ENCODE measurements around the gene ERC1. TPM values are rescaled to one million over a fixed set of nuclear protein-coding genes. Genes with fewer than 3 reads are reported as not detected.

ERC1 gene
- total RNA-seq, 2 experiments from 2014 or later: 24.7 to 31.9 TPM

- ChIA-PET POLR2A (no interaction called here), CTCF (no interaction called here)
- Mint-ChIP-seq H3K4me1 (no peaks in the 10 kb centered on the region), H3K4me3 (no peak overlapping the region), H3K9me3 (ENCODE audit: low read depth) (no peaks in the 10 kb centered on the region), H3K27ac (no peak overlapping the region), H3K27me3 (no peaks in the 10 kb centered on the region), H3K36me3 (ENCODE audit: low read depth) (peaks cover 3% of the 10 kb centered on the region)
- DNase-seq (no peak), ATAC-seq (no peak)
- intact Hi-C loops (cut with DNase I, micrococcal nuclease): no loop called here
These were observed 468.3 kb downstream of the ERC1 start for GRCh38 chr12:1459339-1459738.

- Mint-ChIP-seq H3K9me3 (ENCODE audit: low read depth) (no peaks in the 10 kb centered on the region), H3K27ac (no peak overlapping the region), H3K4me1 (no peaks in the 10 kb centered on the region), H3K4me3 (no peak overlapping the region), H3K36me3 (ENCODE audit: low read depth) (peaks cover 7% of the 10 kb centered on the region), H3K27me3 (no peaks in the 10 kb centered on the region)
- intact Hi-C loops (cut with DNase I, micrococcal nuclease): no loop called here
- ATAC-seq: no peak
- no peak for DNase-seq
- ChIA-PET POLR2A (no interaction called here), CTCF (no interaction called here)
These were observed 472.3 kb downstream of the ERC1 start for GRCh38 chr12:1463073-1463905.

GRCh38 chr12:1464925-1465324, 473.9 kb downstream of the ERC1 start:
- Mint-ChIP-seq H3K4me1 (no peaks in the 10 kb centered on the region), H3K27ac (no peak overlapping the region), H3K4me3 (no peak overlapping the region), H3K9me3 (ENCODE audit: low read depth) (no peaks in the 10 kb centered on the region), H3K27me3 (no peaks in the 10 kb centered on the region), H3K36me3 (ENCODE audit: low read depth) (peaks cover 7% of the 10 kb centered on the region)
- no peak for ATAC-seq
- intact Hi-C loops (cut with DNase I, micrococcal nuclease): no loop called here
- no peak for DNase-seq
- POLR2A ChIA-PET: no interaction called here
- CTCF ChIA-PET: interaction anchor here (0.9 to 1.0 kb wide), 2 partner anchors 118 to 347 kb away, joined by 3 to 4 read pairs; no protein-coding TSS in a partner anchor

DNA sequence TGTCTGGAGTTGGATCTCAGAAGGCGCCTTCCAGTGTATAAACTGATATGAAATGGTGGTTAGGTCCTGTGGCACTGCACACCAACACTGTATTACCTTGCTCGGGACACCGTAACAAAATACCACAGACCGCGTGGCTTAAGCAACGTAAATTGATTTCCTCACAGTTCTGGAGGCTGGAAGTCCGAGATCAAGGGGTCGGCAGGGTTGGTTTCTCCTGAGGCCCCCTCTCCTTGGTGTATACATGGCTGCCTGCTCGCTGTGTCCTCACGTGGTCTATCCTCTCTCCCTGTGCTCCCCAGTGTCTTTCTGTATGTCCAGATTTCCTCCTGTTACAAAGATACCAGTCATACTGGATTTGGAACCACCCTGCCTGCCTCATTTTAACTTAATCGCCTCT, 475.0 kb downstream of the ERC1 start:
- ATAC-seq (no peak), DNase-seq (no peak)
- CTCF ChIA-PET: no interaction called here
- H3K27ac Mint-ChIP-seq: no peak overlapping the region
- intact Hi-C loops (cut with DNase I, micrococcal nuclease): no loop called here
- POLR2A ChIA-PET: no interaction called here
- H3K27me3 Mint-ChIP-seq: no peaks in the 10 kb centered on the region
- H3K36me3 Mint-ChIP-seq (ENCODE audit: low read depth): peaks cover 4% of the 10 kb centered on the region
- no peak overlapping the region for H3K4me3 Mint-ChIP-seq
- H3K9me3 Mint-ChIP-seq (ENCODE audit: low read depth): no peaks in the 10 kb centered on the region
- no peaks in the 10 kb centered on the region for H3K4me1 Mint-ChIP-seq

- H3K4me3 Mint-ChIP-seq: no peak overlapping the region
- DNase-seq (no peak), ATAC-seq (no peak)
- peaks cover 4% of the 10 kb centered on the region for H3K36me3 Mint-ChIP-seq (ENCODE audit: low read depth)
- H3K4me1 Mint-ChIP-seq: no peaks in the 10 kb centered on the region
- ChIA-PET POLR2A (no interaction called here), CTCF (no interaction called here)
- no peaks in the 10 kb centered on the region for H3K27me3 Mint-ChIP-seq
- no peak overlapping the region for H3K27ac Mint-ChIP-seq
- no peaks in the 10 kb centered on the region for H3K9me3 Mint-ChIP-seq (ENCODE audit: low read depth)
- intact Hi-C loops (cut with DNase I, micrococcal nuclease): no loop called here
These were observed 475.6 kb downstream of the ERC1 start for GRCh38 chr12:1466481-1467154.

DNA sequence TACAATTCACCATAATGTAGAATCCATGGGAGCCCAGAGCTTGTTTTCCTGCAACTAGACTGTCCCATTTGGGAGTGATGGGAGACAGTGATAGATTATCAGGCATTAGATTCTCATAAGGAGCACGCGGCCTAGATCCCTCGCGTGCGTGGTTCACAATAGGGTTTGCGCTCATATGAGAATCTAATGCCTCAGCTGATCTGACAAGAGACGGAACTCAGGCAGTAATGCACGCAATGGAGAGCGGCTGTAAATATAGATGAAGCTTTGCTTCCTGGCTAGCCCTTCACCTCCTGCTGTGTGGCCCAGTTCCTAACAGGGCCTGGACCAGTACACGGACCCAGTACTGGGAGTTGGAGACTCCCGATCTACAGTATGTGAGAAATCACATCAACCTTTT, 476.7 kb downstream of the ERC1 start:
- H3K27me3 Mint-ChIP-seq: no peaks in the 10 kb centered on the region
- CTCF ChIA-PET: interaction anchor here (1.0 kb wide), 1 partner anchor 115 kb away, joined by 3 read pairs; no protein-coding TSS in a partner anchor
- intact Hi-C loops (cut with DNase I, micrococcal nuclease): no loop called here
- no peak for ATAC-seq
- POLR2A ChIA-PET: no interaction called here
- peaks cover 4% of the 10 kb centered on the region for H3K36me3 Mint-ChIP-seq (ENCODE audit: low read depth)
- no peak overlapping the region for H3K27ac Mint-ChIP-seq
- peaks cover 2% of the 10 kb centered on the region for H3K4me1 Mint-ChIP-seq
- DNase-seq: no peak
- H3K9me3 Mint-ChIP-seq (ENCODE audit: low read depth): no peaks in the 10 kb centered on the region
- H3K4me3 Mint-ChIP-seq: no peak overlapping the region

GRCh38 chr12:1469070-1469469, 478.0 kb downstream of the ERC1 start:
- Mint-ChIP-seq H3K4me3 (no peak overlapping the region), H3K4me1 (peaks cover 2% of the 10 kb centered on the region), H3K9me3 (ENCODE audit: low read depth) (no peaks in the 10 kb centered on the region), H3K36me3 (ENCODE audit: low read depth) (peaks cover 4% of the 10 kb centered on the region), H3K27me3 (no peaks in the 10 kb centered on the region), H3K27ac (no peak overlapping the region)
- DNase-seq (no peak), ATAC-seq (no peak)
- intact Hi-C loops (cut with DNase I, micrococcal nuclease): no loop called here
- CTCF ChIA-PET: interaction anchor here (1.5 kb wide), 1 partner anchor 11 kb away, joined by 4 read pairs; no protein-coding TSS in a partner anchor
- POLR2A ChIA-PET: no interaction called here

DNA sequence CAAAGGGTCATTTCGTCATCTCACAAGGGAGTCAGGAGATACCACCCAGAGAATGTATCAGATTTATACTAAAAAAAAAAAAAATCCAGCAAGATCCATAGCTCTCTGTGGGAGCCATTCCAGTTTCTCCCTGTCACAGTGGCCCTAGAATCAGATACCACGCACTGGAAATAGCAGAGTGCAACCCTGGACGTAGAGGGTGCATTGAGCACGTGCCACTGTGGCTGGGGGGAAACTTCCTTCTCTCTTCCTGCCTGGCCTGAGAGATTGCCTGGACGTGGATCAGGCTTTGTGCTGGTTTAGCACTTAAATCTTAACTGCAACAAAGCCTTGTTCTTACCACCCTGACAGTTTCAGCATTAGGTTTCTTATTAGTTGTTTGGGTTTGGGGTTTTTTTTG, 479.0 kb downstream of the ERC1 start:
- H3K9me3 Mint-ChIP-seq (ENCODE audit: low read depth): no peaks in the 10 kb centered on the region
- H3K4me1 Mint-ChIP-seq: peaks cover 2% of the 10 kb centered on the region
- H3K27ac Mint-ChIP-seq: no peak overlapping the region
- no peak for ATAC-seq
- no peak for DNase-seq
- ChIA-PET CTCF (interaction anchor here (0.6 kb wide), 1 partner anchor 350 kb away, joined by 4 read pairs; no protein-coding TSS in a partner anchor), POLR2A (no interaction called here)
- no peaks in the 10 kb centered on the region for H3K27me3 Mint-ChIP-seq
- no peak overlapping the region for H3K4me3 Mint-ChIP-seq
- peaks cover 2% of the 10 kb centered on the region for H3K36me3 Mint-ChIP-seq (ENCODE audit: low read depth)
- intact Hi-C loops (cut with DNase I, micrococcal nuclease): no loop called here

- DNase-seq: no peak
- H3K9me3 Mint-ChIP-seq (ENCODE audit: low read depth): no peaks in the 10 kb centered on the region
- CTCF ChIA-PET: interaction anchor here (1.6 kb wide), 1 partner anchor 112 kb away, joined by 6 read pairs; no protein-coding TSS in a partner anchor
- H3K27me3 Mint-ChIP-seq: no peaks in the 10 kb centered on the region
- POLR2A ChIA-PET: no interaction called here
- H3K27ac Mint-ChIP-seq: no peak overlapping the region
- no peak overlapping the region for H3K4me3 Mint-ChIP-seq
- H3K4me1 Mint-ChIP-seq: peaks cover 2% of the 10 kb centered on the region
- H3K36me3 Mint-ChIP-seq (ENCODE audit: low read depth): no peaks in the 10 kb centered on the region
- ATAC-seq: no peak
- intact Hi-C loops (cut with DNase I, micrococcal nuclease): no loop called here
These were observed 480.2 kb downstream of the ERC1 start for GRCh38 chr12:1471224-1471623.

DNA sequence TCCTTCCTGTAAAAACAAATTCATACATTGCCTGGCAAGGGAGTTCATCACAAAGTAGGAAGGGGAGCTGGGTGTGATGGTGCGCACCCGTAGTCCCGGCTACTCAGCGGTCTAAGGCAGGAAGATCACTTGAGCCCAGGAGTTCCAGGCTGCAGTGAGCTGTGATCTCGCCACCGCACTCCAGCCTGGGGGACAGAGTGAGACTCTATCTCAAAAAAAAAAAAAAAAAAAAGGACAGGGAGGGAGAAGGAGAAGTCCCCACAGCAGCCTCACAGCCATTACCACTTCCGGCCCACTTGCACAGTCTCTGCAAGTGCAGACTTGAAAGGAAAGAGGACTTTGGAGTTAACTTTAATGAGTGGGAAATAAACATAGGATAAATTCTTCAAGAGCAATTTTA, 482.4 kb downstream of the ERC1 start:
- intact Hi-C loops (cut with DNase I, micrococcal nuclease): no loop called here
- no peak overlapping the region for H3K4me3 Mint-ChIP-seq
- no peaks in the 10 kb centered on the region for H3K9me3 Mint-ChIP-seq (ENCODE audit: low read depth)
- DNase-seq (peak; percentile 63), ATAC-seq (peak; percentile 67)
- ChIA-PET POLR2A (no interaction called here), CTCF (no interaction called here)
- H3K27ac Mint-ChIP-seq: peak overlapping the region; percentile 39
- H3K4me1 Mint-ChIP-seq: peaks cover 2% of the 10 kb centered on the region
- no peaks in the 10 kb centered on the region for H3K27me3 Mint-ChIP-seq
- H3K36me3 Mint-ChIP-seq (ENCODE audit: low read depth): no peaks in the 10 kb centered on the region

DNA sequence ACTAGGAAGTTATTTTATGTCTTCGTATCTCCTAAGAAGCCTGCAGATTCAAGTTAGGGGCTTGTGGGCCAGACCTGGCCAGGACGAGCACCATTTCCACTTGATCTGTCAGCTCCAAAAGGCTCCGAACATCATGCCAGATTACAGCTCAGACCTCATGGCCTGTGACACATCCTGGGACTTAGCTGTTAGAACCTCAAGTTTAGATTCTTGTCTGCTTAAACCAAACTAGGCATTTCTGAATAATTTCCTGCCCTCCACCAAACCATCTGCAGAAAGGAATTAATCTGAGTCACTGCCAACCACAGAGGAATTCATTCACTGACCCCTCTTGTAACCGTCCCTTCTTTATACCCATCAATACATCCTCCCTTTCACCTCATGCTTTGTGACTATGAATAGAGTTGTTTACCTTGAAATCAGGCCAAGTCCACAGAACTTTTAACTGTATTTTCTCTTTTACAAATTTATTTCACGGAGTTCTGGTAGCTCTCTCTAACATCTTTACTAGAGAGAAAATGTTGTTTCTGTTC, 483.1 kb downstream of the ERC1 start:
- POLR2A ChIA-PET: no interaction called here
- CTCF ChIA-PET: interaction anchor here (1.2 kb wide), 1 partner anchor 356 kb away, joined by 3 read pairs; no protein-coding TSS in a partner anchor
- no peaks in the 10 kb centered on the region for H3K9me3 Mint-ChIP-seq (ENCODE audit: low read depth)
- no peaks in the 10 kb centered on the region for H3K36me3 Mint-ChIP-seq (ENCODE audit: low read depth)
- H3K4me3 Mint-ChIP-seq: no peak overlapping the region
- H3K27ac Mint-ChIP-seq: no peak overlapping the region
- ATAC-seq (peak; percentile 83), DNase-seq (peak; percentile 41)
- H3K27me3 Mint-ChIP-seq: no peaks in the 10 kb centered on the region
- intact Hi-C loops (cut with DNase I, micrococcal nuclease): no loop called here
- peaks cover 2% of the 10 kb centered on the region for H3K4me1 Mint-ChIP-seq
